HL-60 (cell line): ENCODE measurements around the gene CISD2.
"Not testable (repeated sequence)": the region's sequence is repeated elsewhere in the genome, so short reads cannot be mapped to it uniquely, and the experiment has no call there.

Source experiments
- CTCF ChIP-seq: IDR thresholded peaks from one replicate; pipeline ENCODE4 v1.5.1; 2011; ENCODE audit warnings: low read length, control low read depth, inconsistent platforms; ENCODE audit not compliant: insufficient read depth
- POLR2AphosphoS5 ChIP-seq: IDR thresholded peaks from 2 replicates; pipeline ENCODE4 v1.6.1; 2012; ENCODE audit warnings: low read depth
- REST ChIP-seq: IDR thresholded peaks from 2 replicates; pipeline ENCODE4 v1.6.1; 2012; ENCODE audit warnings: low read depth; ENCODE audit not compliant: insufficient replicate concordance
- SPI1 ChIP-seq: IDR thresholded peaks from 2 replicates; pipeline ENCODE4 v1.6.1; 2012; ENCODE audit warnings: low read depth, mild to moderate bottlenecking, borderline replicate concordance

DNA sequence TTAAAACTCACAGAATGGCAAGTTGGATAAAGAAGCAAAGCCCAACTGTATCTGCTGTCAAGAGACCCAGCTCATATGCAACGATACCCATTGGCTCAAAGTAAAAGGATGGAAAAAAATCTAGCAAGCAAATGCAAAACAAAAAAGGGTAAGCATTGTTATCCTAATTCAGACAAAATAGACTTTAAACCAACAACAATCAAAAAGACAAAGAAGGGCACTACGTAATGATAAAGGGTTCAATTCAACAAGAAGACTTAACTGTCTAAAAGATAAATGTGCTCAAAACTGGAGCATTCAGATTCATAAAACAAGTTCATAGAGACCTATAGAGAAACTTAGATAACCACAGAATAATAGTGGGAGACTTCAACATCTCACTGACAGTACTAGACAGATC, 69.3 kb downstream of the CISD2 start:
- TF ChIP-seq CTCF, POLR2AphosphoS5, REST, SPI1: not testable (repeated sequence)
